Liver (tissue), 9 donors: ENCODE results near the gene BRI3BP. TPM values are rescaled to one million over a fixed set of nuclear protein-coding genes. Genes with fewer than 3 reads are reported as not detected.

ENCODE experiments used
- DNase-seq: peaks from one replicate; pipeline ENCODE4 v3.0.0-alpha.2; 2017; ENCODE audit warnings: low spot score
- H3K27ac ChIP-seq, 2 donors: one replicate each; pipeline ENCODE4 v1.7.0; 2013; ENCODE audit warnings: inconsistent platforms in 2 of 2, low read length in 2 of 2, control low read depth in 1 of 2, low read depth in 1 of 2, mild to moderate bottlenecking in 1 of 2
- H3K27me3 ChIP-seq, 4 donors: one replicate each; pipeline versions ENCODE4 v1.6.1 to v1.7.0; 2013; ENCODE audit warnings: low read length in 3 of 4, inconsistent platforms in 1 of 4, mild to moderate bottlenecking in 1 of 4, moderate library complexity in 1 of 4; ENCODE audit not compliant: control insufficient read depth in 4 of 4, insufficient read depth in 4 of 4
- H3K36me3 ChIP-seq, 4 donors: one replicate each; pipeline versions ENCODE4 v1.6.1 to v1.7.0; 2013; ENCODE audit warnings: low read length in 3 of 4, mild to moderate bottlenecking in 3 of 4, low read depth in 1 of 4, moderate library complexity in 1 of 4; ENCODE audit not compliant: control insufficient read depth in 4 of 4, insufficient read depth in 3 of 4
- H3K4me1 ChIP-seq, 4 donors: one replicate each; pipeline versions ENCODE4 v1.6.1 to v1.7.0; 2013; ENCODE audit warnings: low read length in 3 of 4, mild to moderate bottlenecking in 3 of 4, moderate library complexity in 1 of 4; ENCODE audit not compliant: control insufficient read depth in 4 of 4, insufficient read depth in 4 of 4
- H3K4me3 ChIP-seq, 3 donors: one replicate each; pipeline versions ENCODE4 v1.6.1 to v1.7.0; 2013; ENCODE audit warnings: low read length in 3 of 3, control low read depth in 1 of 3, low read depth in 1 of 3, mild to moderate bottlenecking in 1 of 3
- H3K9ac ChIP-seq, 2 donors: one replicate each; pipeline ENCODE4 v1.7.0; 2013; ENCODE audit warnings: low read length in 2 of 2, mild to moderate bottlenecking in 2 of 2, moderate library complexity in 2 of 2, control low read depth in 1 of 2, low read depth in 1 of 2
- H3K9me3 ChIP-seq, 4 donors: one replicate each; pipeline versions ENCODE4 v1.6.1 to v1.7.0; 2013; ENCODE audit warnings: low read length in 3 of 4; ENCODE audit not compliant: control insufficient read depth in 4 of 4
- EGR1 ChIP-seq, 2 donors: IDR thresholded peaks; 2 replicates each; pipeline ENCODE4 v1.6.1; 2016 to 2018; ENCODE audit warnings: antibody characterized with exemption in 2 of 2, low read depth in 2 of 2
- FOXA1 ChIP-seq: IDR thresholded peaks from 2 replicates; pipeline ENCODE4 v1.6.1; 2016; ENCODE audit warnings: antibody characterized with exemption
- FOXA2 ChIP-seq: IDR thresholded peaks from 2 replicates; pipeline ENCODE4 v1.6.1; 2016; ENCODE audit warnings: antibody characterized with exemption
- GABPA ChIP-seq, 2 donors: IDR thresholded peaks in 1 of 2; conservative IDR thresholded peaks in 1 of 2; 2 replicates each; pipeline ENCODE4 v1.6.1; 2016; ENCODE audit warnings: antibody characterized with exemption in 2 of 2, mild to moderate bottlenecking in 1 of 2, moderate library complexity in 1 of 2
- HNF4A ChIP-seq, 2 donors: conservative IDR thresholded peaks; 2 replicates each; pipeline ENCODE4 v1.6.1; 2016; ENCODE audit warnings: antibody characterized with exemption in 2 of 2, mild to moderate bottlenecking in 2 of 2
- HNF4G ChIP-seq: IDR thresholded peaks from 2 replicates; pipeline ENCODE4 v1.6.1; 2016; ENCODE audit warnings: antibody characterized with exemption
- JUND ChIP-seq, 2 donors: IDR thresholded peaks; 2 replicates each; pipeline ENCODE4 v1.6.1; 2016; ENCODE audit warnings: antibody characterized with exemption in 2 of 2
- NR2F2 ChIP-seq: IDR thresholded peaks from 2 replicates; pipeline ENCODE4 v1.6.1; 2016; ENCODE audit warnings: antibody characterized with exemption
- RAD21 ChIP-seq, 2 donors: IDR thresholded peaks; 2 replicates each; pipeline ENCODE4 v1.6.1; 2016; ENCODE audit warnings: antibody characterized with exemption in 2 of 2, mild to moderate bottlenecking in 2 of 2
- RXRA ChIP-seq, 2 donors: IDR thresholded peaks; 2 replicates each; pipeline ENCODE4 v1.6.1; 2017 to 2018; ENCODE audit warnings: antibody characterized with exemption in 2 of 2, mild to moderate bottlenecking in 1 of 2
- SP1 ChIP-seq: IDR thresholded peaks from 2 replicates; pipeline ENCODE4 v1.6.1; 2018; ENCODE audit warnings: antibody characterized with exemption, mild to moderate bottlenecking
- TAF1 ChIP-seq: conservative IDR thresholded peaks from 2 replicates; pipeline ENCODE4 v1.6.1; 2016; ENCODE audit warnings: antibody characterized with exemption, mild to moderate bottlenecking
- YY1 ChIP-seq: IDR thresholded peaks from 2 replicates; pipeline ENCODE4 v1.6.1; 2016; ENCODE audit warnings: antibody characterized with exemption, mild to moderate bottlenecking
- WGBS: extraction: QIAGEN DNeasy Blood & Tissue Kit; methylation state at CpG from one replicate; pipeline ENCODE4 v1.1.7; 2013; 5-methylcytosine and 5-hydroxymethylcytosine counted together
- polyA plus RNA-seq, 2 donors: library from polyadenylated mRNA; stranded (reverse) in 1 of 2; unstranded in 1 of 2; fragments of 200-250 nt in 1 of 2; fragments of >200 nt in 1 of 2; fragmentation: Nextera tagmentation in 1 of 2; extraction: Ambion mirVana in 1 of 2; gene quantifications; one replicate each; pipeline versions ENCODE4 v1.2.1 to v1.2.3, GENCODE V29; 2013 to 2015
- total RNA-seq, 2 donors: library from RNA; depleted of rRNA; stranded (reverse); fragments of >200 nt; gene quantifications; one replicate each; pipeline ENCODE4 v1.2.3, GENCODE V29; 2014
- TF ChIP-seq, protein P1 (sequence below): IDR thresholded peaks from 2 replicates; pipeline ENCODE4 v1.6.1; 2016; ENCODE audit warnings: antibody characterized with exemption
- TF ChIP-seq, protein P2 (sequence below): fragments of 150-350 bp; IDR thresholded peaks from 2 replicates; pipeline ENCODE4 v1.5.1; 2017; ENCODE audit warnings: improper control_type of control experiment, low read depth, low read length; ENCODE audit not compliant: missing input control
- TF ChIP-seq, protein P3 (sequence below): IDR thresholded peaks from 2 replicates; pipeline ENCODE4 v1.6.1; 2016; ENCODE audit warnings: antibody characterized with exemption, mild to moderate bottlenecking
- TF ChIP-seq, protein P4 (sequence below): IDR thresholded peaks from 2 replicates; pipeline ENCODE4 v1.6.1; 2016; ENCODE audit warnings: antibody characterized with exemption
- TF ChIP-seq, protein P5 (sequence below): IDR thresholded peaks from 2 replicates; pipeline ENCODE4 v1.6.1; 2016; ENCODE audit warnings: antibody characterized with exemption
- donor health status: healthy.
- donor health status: healthy.
- donor health status: healthy.
- donor health status: healthy.
- donor health status: healthy.

BRI3BP gene
- total and polyA plus RNA-seq, 4 donors, result 2.4 to 15.3 (median 4.7) TPM

DNA sequence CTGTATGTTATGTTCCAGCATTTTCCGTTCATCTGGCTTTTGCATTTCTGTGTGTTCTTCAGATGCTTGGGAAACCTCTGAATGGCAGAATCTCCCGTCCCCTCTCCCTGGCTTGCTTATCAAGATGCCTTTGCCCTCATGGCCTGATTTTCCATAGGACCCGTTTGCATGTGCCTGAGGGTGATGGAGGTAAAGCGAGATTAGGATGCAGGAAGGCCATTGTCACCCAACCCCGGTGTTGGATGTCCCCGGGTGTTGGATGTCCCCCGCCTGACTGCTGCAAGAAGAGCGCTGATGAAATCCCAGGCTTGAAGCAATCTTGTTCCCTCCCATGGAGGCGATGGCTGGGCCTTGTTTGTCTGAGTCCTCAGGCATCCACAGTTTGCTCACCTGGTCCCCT, 9.6 kb downstream of the BRI3BP start:
- 86% methylated on average over 9 of the region's 9 CpGs for WGBS
- TF ChIP-seq FOXA1 (no peak), HNF4A (conservative IDR thresholded peaks at IDR 0.05) (no peak), NR2F2 (no peak), HNF4G (no peak), SP1 (no peak), EGR1 (IDR thresholded peaks at IDR 0.05; ENCODE audit: low read depth in 2 of 2) (no peak)
- TF ChIP-seq, protein P1, sequence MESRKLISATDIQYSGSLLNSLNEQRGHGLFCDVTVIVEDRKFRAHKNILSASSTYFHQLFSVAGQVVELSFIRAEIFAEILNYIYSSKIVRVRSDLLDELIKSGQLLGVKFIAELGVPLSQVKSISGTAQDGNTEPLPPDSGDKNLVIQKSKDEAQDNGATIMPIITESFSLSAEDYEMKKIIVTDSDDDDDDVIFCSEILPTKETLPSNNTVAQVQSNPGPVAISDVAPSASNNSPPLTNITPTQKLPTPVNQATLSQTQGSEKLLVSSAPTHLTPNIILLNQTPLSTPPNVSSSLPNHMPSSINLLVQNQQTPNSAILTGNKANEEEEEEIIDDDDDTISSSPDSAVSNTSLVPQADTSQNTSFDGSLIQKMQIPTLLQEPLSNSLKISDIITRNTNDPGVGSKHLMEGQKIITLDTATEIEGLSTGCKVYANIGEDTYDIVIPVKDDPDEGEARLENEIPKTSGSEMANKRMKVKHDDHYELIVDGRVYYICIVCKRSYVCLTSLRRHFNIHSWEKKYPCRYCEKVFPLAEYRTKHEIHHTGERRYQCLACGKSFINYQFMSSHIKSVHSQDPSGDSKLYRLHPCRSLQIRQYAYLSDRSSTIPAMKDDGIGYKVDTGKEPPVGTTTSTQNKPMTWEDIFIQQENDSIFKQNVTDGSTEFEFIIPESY, result no peak
- TF ChIP-seq, protein P2, sequence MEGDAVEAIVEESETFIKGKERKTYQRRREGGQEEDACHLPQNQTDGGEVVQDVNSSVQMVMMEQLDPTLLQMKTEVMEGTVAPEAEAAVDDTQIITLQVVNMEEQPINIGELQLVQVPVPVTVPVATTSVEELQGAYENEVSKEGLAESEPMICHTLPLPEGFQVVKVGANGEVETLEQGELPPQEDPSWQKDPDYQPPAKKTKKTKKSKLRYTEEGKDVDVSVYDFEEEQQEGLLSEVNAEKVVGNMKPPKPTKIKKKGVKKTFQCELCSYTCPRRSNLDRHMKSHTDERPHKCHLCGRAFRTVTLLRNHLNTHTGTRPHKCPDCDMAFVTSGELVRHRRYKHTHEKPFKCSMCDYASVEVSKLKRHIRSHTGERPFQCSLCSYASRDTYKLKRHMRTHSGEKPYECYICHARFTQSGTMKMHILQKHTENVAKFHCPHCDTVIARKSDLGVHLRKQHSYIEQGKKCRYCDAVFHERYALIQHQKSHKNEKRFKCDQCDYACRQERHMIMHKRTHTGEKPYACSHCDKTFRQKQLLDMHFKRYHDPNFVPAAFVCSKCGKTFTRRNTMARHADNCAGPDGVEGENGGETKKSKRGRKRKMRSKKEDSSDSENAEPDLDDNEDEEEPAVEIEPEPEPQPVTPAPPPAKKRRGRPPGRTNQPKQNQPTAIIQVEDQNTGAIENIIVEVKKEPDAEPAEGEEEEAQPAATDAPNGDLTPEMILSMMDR, result no peak
- no peaks in the 10 kb centered on the region for H3K36me3 ChIP-seq
- no peaks in the 10 kb centered on the region for H3K9me3 ChIP-seq
- H3K4me1 ChIP-seq, result no peaks in the 10 kb centered on the region
- H3K27ac ChIP-seq, result no peak overlapping the region
- H3K27me3 ChIP-seq, result no peaks in the 10 kb centered on the region
- no peak overlapping the region for H3K4me3 ChIP-seq
- no peak for DNase-seq
- no peak overlapping the region for H3K9ac ChIP-seq

DNA sequence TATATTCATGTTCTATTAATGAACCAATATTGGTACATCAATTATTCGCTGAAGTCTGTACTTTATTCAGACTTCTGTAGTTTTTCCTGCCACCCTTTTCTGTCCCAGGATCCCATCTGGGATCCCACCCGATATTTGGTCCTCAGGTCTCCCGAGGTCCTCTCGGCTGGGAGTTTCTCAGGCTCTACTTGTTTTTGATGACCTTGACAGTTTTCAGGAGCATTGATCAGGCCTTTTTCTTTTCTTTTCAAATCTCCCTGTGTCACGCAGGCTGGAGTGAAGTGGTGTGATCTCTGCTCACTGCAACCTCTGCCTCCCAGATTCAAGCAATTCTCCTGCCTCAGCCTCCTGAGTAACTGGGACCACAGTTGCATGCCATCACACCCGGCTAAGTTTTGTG, 11.2 kb downstream of the BRI3BP start:
- over 99% methylated on average over 6 of the region's 6 CpGs for WGBS
- TF ChIP-seq GABPA (IDR thresholded peaks at IDR 0.05 in 1 of 2, conservative IDR thresholded peaks at IDR 0.05 in 1 of 2) (no peak), FOXA2 (no peak), YY1 (no peak), RAD21 (IDR thresholded peaks at IDR 0.05) (no peak), RXRA (IDR thresholded peaks at IDR 0.05) (no peak), NR2F2 (no peak), SP1 (no peak), TAF1 (no peak), JUND (IDR thresholded peaks at IDR 0.05) (no peak), FOXA1 (no peak), HNF4A (conservative IDR thresholded peaks at IDR 0.05) (no peak), EGR1 (IDR thresholded peaks at IDR 0.05; ENCODE audit: low read depth in 2 of 2) (no peak)
- TF ChIP-seq, protein P1, result no peak
- TF ChIP-seq, protein P2, result no peak
- TF ChIP-seq, protein P3, sequence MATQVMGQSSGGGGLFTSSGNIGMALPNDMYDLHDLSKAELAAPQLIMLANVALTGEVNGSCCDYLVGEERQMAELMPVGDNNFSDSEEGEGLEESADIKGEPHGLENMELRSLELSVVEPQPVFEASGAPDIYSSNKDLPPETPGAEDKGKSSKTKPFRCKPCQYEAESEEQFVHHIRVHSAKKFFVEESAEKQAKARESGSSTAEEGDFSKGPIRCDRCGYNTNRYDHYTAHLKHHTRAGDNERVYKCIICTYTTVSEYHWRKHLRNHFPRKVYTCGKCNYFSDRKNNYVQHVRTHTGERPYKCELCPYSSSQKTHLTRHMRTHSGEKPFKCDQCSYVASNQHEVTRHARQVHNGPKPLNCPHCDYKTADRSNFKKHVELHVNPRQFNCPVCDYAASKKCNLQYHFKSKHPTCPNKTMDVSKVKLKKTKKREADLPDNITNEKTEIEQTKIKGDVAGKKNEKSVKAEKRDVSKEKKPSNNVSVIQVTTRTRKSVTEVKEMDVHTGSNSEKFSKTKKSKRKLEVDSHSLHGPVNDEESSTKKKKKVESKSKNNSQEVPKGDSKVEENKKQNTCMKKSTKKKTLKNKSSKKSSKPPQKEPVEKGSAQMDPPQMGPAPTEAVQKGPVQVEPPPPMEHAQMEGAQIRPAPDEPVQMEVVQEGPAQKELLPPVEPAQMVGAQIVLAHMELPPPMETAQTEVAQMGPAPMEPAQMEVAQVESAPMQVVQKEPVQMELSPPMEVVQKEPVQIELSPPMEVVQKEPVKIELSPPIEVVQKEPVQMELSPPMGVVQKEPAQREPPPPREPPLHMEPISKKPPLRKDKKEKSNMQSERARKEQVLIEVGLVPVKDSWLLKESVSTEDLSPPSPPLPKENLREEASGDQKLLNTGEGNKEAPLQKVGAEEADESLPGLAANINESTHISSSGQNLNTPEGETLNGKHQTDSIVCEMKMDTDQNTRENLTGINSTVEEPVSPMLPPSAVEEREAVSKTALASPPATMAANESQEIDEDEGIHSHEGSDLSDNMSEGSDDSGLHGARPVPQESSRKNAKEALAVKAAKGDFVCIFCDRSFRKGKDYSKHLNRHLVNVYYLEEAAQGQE, result no peak
- TF ChIP-seq, protein P4, sequence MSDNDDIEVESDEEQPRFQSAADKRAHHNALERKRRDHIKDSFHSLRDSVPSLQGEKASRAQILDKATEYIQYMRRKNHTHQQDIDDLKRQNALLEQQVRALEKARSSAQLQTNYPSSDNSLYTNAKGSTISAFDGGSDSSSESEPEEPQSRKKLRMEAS, result no peak
- TF ChIP-seq, protein P5, sequence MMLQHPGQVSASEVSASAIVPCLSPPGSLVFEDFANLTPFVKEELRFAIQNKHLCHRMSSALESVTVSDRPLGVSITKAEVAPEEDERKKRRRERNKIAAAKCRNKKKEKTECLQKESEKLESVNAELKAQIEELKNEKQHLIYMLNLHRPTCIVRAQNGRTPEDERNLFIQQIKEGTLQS, result no peak
- H3K9me3 ChIP-seq, result no peaks in the 10 kb centered on the region

More for the DNA sequence above, 11.2 kb downstream of the BRI3BP start:
- H3K4me3 ChIP-seq, result no peak overlapping the region
- no peaks in the 10 kb centered on the region for H3K4me1 ChIP-seq
- no peaks in the 10 kb centered on the region for H3K27me3 ChIP-seq
- H3K36me3 ChIP-seq, result no peaks in the 10 kb centered on the region
- DNase-seq, result no peak
- H3K9ac ChIP-seq, result no peak overlapping the region
- H3K27ac ChIP-seq, result no peak overlapping the region
